DND-41 (cell line): ENCODE data around the gene DCBLD2.

ENCODE experiments used
- CTCF ChIP-seq: IDR thresholded peaks from 2 replicates; pipeline ENCODE4 v1.5.1; 2012; ENCODE audit warnings: borderline replicate concordance, low read length, moderate library complexity, mild to moderate bottlenecking; ENCODE audit not compliant: poor library complexity, severe bottlenecking; ENCODE audit errors: extremely low read depth
- EZH2 ChIP-seq: IDR thresholded peaks from 3 replicates; pipeline ENCODE4 v1.6.1; 2012; ENCODE audit warnings: borderline replicate concordance, low read depth, mild to moderate bottlenecking, moderate library complexity, low read length, inconsistent platforms; ENCODE audit not compliant: severe bottlenecking

- TF ChIP-seq CTCF (no peak), EZH2 (no peak)
Observed at GRCh38 chr3:98855806-98856400, 45.6 kb downstream of the DCBLD2 start.
